WTC11 (cell line): ENCODE data around the gene MXRA8. TPM values are rescaled to one million over a fixed set of nuclear protein-coding genes. Genes with fewer than 3 reads are reported as not detected.

ENCODE experiments used
- ATAC-seq: fragments of 200-7000 bp; cut with Tn5 transposase; 2 replicates; pipeline ENCODE4 v1.10.0; 2021; ENCODE audit warnings: mild to moderate bottlenecking, moderate library complexity
- CTCF ChIA-PET: fragments of 300-600 bp; sonication (Branson Sonifier 250); formaldehyde crosslinking; loops from one replicate; lab custom pipeline; 2021; ENCODE audit warnings: antibody characterized with exemption; lab: Charles Lee
- POLR2A ChIA-PET: fragments of 350-600 bp; sonication (Branson Sonifier 250); formaldehyde crosslinking; loops from one replicate; lab custom pipeline; 2021; ENCODE audit warnings: antibody characterized with exemption; lab: Charles Lee
- DNase-seq: peaks from one replicate; pipeline ENCODE4 v3.0.0; 2021; ENCODE audit warnings: low spot score
- H3K27ac Mint-ChIP-seq: 2 replicates; pipeline ENCODE4 v1.8.0; 2021; ENCODE audit warnings: mixed read lengths
- H3K27me3 Mint-ChIP-seq: 2 replicates; pipeline ENCODE4 v1.8.0; 2021; ENCODE audit warnings: low read depth, mild to moderate bottlenecking, moderate library complexity, mixed read lengths
- H3K36me3 Mint-ChIP-seq: 2 replicates; pipeline ENCODE4 v1.8.0; 2021; ENCODE audit warnings: mixed read lengths
- H3K4me1 Mint-ChIP-seq: 2 replicates; pipeline ENCODE4 v1.8.0; 2022; ENCODE audit warnings: mixed read lengths
- H3K4me3 Mint-ChIP-seq: 2 replicates; pipeline ENCODE4 v1.8.0; 2021; ENCODE audit warnings: mild to moderate bottlenecking, moderate library complexity, mixed read lengths
- H3K9me3 Mint-ChIP-seq: 2 replicates; pipeline ENCODE4 v1.8.0; 2021; ENCODE audit warnings: mixed read lengths
- CREB1 ChIP-seq: sonication (generic); formaldehyde crosslinking; IDR thresholded peaks from 2 replicates; pipeline ENCODE4 v1.8.0; 2023; ENCODE audit warnings: mild to moderate bottlenecking, missing genetic modification reagents
- EMX1 ChIP-seq: fragments of 250-450 bp; sonication (Bioruptor Pico); IDR thresholded peaks from 2 replicates; pipeline ENCODE4 v1.8.0; 2021; ENCODE audit warnings: mild to moderate bottlenecking
- ESRRA ChIP-seq: sonication (generic); formaldehyde crosslinking; IDR thresholded peaks from 2 replicates; pipeline ENCODE4 v1.8.1; 2022; ENCODE audit warnings: mild to moderate bottlenecking, missing genetic modification reagents, borderline replicate concordance
- FOXK1 ChIP-seq: sonication (generic); formaldehyde crosslinking; IDR thresholded peaks from 2 replicates; pipeline ENCODE4 v1.8.0; 2022; ENCODE audit warnings: mild to moderate bottlenecking, moderate library complexity, missing genetic modification reagents
- JUN ChIP-seq: sonication (generic); formaldehyde crosslinking; IDR thresholded peaks from 2 replicates; pipeline ENCODE4 v1.8.0; 2023; ENCODE audit warnings: mild to moderate bottlenecking, missing genetic modification reagents
- MXD4 ChIP-seq: fragments of 250-450 bp; sonication (Bioruptor Pico); IDR thresholded peaks from 2 replicates; pipeline ENCODE4 v1.8.0; 2021; ENCODE audit warnings: mild to moderate bottlenecking, moderate library complexity, borderline replicate concordance
- NR1H2 ChIP-seq: sonication (generic); formaldehyde crosslinking; IDR thresholded peaks from 2 replicates; pipeline ENCODE4 v1.9.0; 2021; ENCODE audit warnings: mild to moderate bottlenecking, moderate library complexity, missing genetic modification reagents
- NR2C2 ChIP-seq: sonication (generic); formaldehyde crosslinking; IDR thresholded peaks from 2 replicates; pipeline ENCODE4 v1.8.0; 2022; ENCODE audit warnings: mild to moderate bottlenecking, missing genetic modification reagents
- OVOL2 ChIP-seq: fragments of 250-450 bp; sonication (Bioruptor Pico); IDR thresholded peaks from 2 replicates; pipeline ENCODE4 v1.9.0; 2021; ENCODE audit warnings: mild to moderate bottlenecking, borderline replicate concordance
- SMAD3 ChIP-seq: sonication (generic); formaldehyde crosslinking; IDR thresholded peaks from 2 replicates; pipeline ENCODE4 v1.8.0; 2022; ENCODE audit warnings: missing genetic modification reagents, mild to moderate bottlenecking, borderline replicate concordance
- TEAD4 ChIP-seq: sonication (generic); formaldehyde crosslinking; IDR thresholded peaks from 2 replicates; pipeline ENCODE4 v1.8.0; 2022; ENCODE audit warnings: mild to moderate bottlenecking, missing genetic modification reagents
- ZNF232 ChIP-seq: sonication (generic); formaldehyde crosslinking; IDR thresholded peaks from 2 replicates; pipeline ENCODE4 v1.8.0; 2022; ENCODE audit warnings: mild to moderate bottlenecking, missing genetic modification reagents
- ZNF416 ChIP-seq: fragments of 250-450 bp; sonication (Bioruptor Pico); IDR thresholded peaks from 2 replicates; pipeline ENCODE4 v1.9.0; 2021; ENCODE audit warnings: mild to moderate bottlenecking, inconsistent platforms
- total RNA-seq: library from RNA; stranded (reverse); gene quantifications from 3 replicates; pipeline ENCODE4 v1.2.3, GENCODE V29; 2021
- TF ChIP-seq, protein P1 (sequence below): fragments of 250-450 bp; sonication (Bioruptor Pico); IDR thresholded peaks from 2 replicates; pipeline ENCODE4 v1.9.0; 2021; ENCODE audit warnings: mild to moderate bottlenecking
- TF ChIP-seq, protein P2 (sequence below): sonication (generic); formaldehyde crosslinking; IDR thresholded peaks from 2 replicates; pipeline ENCODE4 v1.8.1; 2022; ENCODE audit warnings: mild to moderate bottlenecking, missing genetic modification reagents, moderate library complexity, borderline replicate concordance
- TF ChIP-seq, protein P3 (sequence below): fragments of 200-600 bp; IDR thresholded peaks from 2 replicates; pipeline ENCODE4 v1.8.0; 2022; ENCODE audit warnings: antibody characterized with exemption
- TF ChIP-seq, protein P4 (sequence below): sonication (generic); formaldehyde crosslinking; IDR thresholded peaks from 2 replicates; pipeline ENCODE4 v1.8.1; 2023; ENCODE audit warnings: mild to moderate bottlenecking, moderate library complexity, missing genetic modification reagents
- TF ChIP-seq, protein P5 (sequence below): sonication (generic); formaldehyde crosslinking; IDR thresholded peaks from 2 replicates; pipeline ENCODE4 v1.8.0; 2022; ENCODE audit warnings: mild to moderate bottlenecking, missing genetic modification reagents
- TF ChIP-seq, protein P6 (sequence below): sonication (generic); formaldehyde crosslinking; IDR thresholded peaks from 2 replicates; pipeline ENCODE4 v1.8.0; 2023; ENCODE audit warnings: missing genetic modification reagents, mild to moderate bottlenecking, borderline replicate concordance
- TF ChIP-seq, protein P7 (sequence below): sonication (generic); formaldehyde crosslinking; IDR thresholded peaks from 2 replicates; pipeline ENCODE4 v1.8.0; 2022; ENCODE audit warnings: mild to moderate bottlenecking, missing genetic modification reagents

The MXRA8 gene
- total RNA-seq, 1 experiment from 2014 or later, result 6.7 TPM

DNA sequence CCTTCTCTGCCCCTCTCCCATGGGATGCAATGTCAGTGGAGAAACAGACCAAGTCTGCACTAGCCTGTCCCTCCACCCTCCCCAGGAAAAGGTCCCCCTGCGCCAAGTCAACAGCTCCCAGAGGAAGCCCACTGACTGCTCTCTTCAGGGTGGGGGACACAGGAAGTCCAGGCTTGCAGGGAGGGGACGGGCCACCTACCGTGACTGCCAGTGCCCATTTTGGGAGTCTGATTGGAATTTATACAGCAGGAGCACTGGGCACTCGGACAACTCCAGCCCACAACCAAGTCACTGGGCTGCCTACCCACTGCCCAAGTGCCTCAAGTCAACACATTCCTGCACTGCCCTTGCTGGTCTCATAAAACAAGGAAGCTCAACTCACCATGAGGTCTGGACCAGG is 34.7 kb upstream of the MXRA8 start (continued):
- TF ChIP-seq, protein P1, sequence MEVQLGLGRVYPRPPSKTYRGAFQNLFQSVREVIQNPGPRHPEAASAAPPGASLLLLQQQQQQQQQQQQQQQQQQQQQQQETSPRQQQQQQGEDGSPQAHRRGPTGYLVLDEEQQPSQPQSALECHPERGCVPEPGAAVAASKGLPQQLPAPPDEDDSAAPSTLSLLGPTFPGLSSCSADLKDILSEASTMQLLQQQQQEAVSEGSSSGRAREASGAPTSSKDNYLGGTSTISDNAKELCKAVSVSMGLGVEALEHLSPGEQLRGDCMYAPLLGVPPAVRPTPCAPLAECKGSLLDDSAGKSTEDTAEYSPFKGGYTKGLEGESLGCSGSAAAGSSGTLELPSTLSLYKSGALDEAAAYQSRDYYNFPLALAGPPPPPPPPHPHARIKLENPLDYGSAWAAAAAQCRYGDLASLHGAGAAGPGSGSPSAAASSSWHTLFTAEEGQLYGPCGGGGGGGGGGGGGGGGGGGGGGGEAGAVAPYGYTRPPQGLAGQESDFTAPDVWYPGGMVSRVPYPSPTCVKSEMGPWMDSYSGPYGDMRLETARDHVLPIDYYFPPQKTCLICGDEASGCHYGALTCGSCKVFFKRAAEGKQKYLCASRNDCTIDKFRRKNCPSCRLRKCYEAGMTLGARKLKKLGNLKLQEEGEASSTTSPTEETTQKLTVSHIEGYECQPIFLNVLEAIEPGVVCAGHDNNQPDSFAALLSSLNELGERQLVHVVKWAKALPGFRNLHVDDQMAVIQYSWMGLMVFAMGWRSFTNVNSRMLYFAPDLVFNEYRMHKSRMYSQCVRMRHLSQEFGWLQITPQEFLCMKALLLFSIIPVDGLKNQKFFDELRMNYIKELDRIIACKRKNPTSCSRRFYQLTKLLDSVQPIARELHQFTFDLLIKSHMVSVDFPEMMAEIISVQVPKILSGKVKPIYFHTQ (CRISPR knock-in tag), result no peak
- TF ChIP-seq, protein P2, sequence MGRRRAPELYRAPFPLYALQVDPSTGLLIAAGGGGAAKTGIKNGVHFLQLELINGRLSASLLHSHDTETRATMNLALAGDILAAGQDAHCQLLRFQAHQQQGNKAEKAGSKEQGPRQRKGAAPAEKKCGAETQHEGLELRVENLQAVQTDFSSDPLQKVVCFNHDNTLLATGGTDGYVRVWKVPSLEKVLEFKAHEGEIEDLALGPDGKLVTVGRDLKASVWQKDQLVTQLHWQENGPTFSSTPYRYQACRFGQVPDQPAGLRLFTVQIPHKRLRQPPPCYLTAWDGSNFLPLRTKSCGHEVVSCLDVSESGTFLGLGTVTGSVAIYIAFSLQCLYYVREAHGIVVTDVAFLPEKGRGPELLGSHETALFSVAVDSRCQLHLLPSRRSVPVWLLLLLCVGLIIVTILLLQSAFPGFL, result no peak
- TF ChIP-seq, protein P3, sequence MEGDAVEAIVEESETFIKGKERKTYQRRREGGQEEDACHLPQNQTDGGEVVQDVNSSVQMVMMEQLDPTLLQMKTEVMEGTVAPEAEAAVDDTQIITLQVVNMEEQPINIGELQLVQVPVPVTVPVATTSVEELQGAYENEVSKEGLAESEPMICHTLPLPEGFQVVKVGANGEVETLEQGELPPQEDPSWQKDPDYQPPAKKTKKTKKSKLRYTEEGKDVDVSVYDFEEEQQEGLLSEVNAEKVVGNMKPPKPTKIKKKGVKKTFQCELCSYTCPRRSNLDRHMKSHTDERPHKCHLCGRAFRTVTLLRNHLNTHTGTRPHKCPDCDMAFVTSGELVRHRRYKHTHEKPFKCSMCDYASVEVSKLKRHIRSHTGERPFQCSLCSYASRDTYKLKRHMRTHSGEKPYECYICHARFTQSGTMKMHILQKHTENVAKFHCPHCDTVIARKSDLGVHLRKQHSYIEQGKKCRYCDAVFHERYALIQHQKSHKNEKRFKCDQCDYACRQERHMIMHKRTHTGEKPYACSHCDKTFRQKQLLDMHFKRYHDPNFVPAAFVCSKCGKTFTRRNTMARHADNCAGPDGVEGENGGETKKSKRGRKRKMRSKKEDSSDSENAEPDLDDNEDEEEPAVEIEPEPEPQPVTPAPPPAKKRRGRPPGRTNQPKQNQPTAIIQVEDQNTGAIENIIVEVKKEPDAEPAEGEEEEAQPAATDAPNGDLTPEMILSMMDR, result no peak
- TF ChIP-seq, protein P4, sequence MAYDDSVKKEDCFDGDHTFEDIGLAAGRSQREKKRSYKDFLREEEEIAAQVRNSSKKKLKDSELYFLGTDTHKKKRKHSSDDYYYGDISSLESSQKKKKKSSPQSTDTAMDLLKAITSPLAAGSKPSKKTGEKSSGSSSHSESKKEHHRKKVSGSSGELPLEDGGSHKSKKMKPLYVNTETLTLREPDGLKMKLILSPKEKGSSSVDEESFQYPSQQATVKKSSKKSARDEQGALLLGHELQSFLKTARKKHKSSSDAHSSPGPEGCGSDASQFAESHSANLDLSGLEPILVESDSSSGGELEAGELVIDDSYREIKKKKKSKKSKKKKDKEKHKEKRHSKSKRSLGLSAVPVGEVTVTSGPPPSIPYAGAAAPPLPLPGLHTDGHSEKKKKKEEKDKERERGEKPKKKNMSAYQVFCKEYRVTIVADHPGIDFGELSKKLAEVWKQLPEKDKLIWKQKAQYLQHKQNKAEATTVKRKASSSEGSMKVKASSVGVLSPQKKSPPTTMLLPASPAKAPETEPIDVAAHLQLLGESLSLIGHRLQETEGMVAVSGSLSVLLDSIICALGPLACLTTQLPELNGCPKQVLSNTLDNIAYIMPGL, result no peak
- no peak for TF ChIP-seq NR1H2
- TF ChIP-seq, protein P5, sequence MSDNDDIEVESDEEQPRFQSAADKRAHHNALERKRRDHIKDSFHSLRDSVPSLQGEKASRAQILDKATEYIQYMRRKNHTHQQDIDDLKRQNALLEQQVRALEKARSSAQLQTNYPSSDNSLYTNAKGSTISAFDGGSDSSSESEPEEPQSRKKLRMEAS, result no peak
- TF ChIP-seq, all 79 proteins: peak for 0

DNA sequence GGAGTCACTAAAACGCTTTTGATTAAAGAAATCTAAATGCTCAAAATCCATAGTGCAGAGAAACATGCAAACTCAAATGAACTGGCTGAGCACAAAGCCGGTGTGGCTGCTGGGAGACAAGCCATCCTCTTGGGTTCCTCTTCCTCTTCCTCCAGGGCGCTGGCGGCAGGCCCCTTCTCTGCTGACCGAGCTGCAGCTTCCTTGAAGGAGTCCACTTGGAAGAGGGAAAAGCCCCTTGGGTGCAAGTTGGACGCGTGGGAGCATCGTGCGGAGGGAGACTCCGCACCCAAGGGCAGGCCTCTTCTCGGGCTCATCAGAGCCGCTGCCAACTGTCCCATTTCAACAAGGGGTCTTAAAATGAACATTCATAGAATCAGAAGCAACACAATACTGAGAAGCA is 32.9 kb upstream of the MXRA8 start:
- Mint-ChIP-seq H3K4me1 (no peaks in the 10 kb centered on the region), H3K27ac (no peak overlapping the region), H3K27me3 (no peaks in the 10 kb centered on the region), H3K36me3 (peaks cover 93% of the 10 kb centered on the region), H3K4me3 (no peak overlapping the region), H3K9me3 (no peaks in the 10 kb centered on the region)
- no peak for ATAC-seq
- POLR2A ChIA-PET, result no interaction called here
- CTCF ChIA-PET, result no interaction called here
- DNase-seq, result no peak
- TF ChIP-seq FOXK1 (CRISPR knock-in tag), result no peak
- TF ChIP-seq, protein P6, sequence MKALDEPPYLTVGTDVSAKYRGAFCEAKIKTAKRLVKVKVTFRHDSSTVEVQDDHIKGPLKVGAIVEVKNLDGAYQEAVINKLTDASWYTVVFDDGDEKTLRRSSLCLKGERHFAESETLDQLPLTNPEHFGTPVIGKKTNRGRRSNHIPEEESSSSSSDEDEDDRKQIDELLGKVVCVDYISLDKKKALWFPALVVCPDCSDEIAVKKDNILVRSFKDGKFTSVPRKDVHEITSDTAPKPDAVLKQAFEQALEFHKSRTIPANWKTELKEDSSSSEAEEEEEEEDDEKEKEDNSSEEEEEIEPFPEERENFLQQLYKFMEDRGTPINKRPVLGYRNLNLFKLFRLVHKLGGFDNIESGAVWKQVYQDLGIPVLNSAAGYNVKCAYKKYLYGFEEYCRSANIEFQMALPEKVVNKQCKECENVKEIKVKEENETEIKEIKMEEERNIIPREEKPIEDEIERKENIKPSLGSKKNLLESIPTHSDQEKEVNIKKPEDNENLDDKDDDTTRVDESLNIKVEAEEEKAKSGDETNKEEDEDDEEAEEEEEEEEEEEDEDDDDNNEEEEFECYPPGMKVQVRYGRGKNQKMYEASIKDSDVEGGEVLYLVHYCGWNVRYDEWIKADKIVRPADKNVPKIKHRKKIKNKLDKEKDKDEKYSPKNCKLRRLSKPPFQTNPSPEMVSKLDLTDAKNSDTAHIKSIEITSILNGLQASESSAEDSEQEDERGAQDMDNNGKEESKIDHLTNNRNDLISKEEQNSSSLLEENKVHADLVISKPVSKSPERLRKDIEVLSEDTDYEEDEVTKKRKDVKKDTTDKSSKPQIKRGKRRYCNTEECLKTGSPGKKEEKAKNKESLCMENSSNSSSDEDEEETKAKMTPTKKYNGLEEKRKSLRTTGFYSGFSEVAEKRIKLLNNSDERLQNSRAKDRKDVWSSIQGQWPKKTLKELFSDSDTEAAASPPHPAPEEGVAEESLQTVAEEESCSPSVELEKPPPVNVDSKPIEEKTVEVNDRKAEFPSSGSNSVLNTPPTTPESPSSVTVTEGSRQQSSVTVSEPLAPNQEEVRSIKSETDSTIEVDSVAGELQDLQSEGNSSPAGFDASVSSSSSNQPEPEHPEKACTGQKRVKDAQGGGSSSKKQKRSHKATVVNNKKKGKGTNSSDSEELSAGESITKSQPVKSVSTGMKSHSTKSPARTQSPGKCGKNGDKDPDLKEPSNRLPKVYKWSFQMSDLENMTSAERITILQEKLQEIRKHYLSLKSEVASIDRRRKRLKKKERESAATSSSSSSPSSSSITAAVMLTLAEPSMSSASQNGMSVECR (CRISPR knock-in tag), result no peak
- TF ChIP-seq ESRRA (CRISPR knock-in tag), result no peak
- TF ChIP-seq NR2C2 (CRISPR knock-in tag), result no peak
- TF ChIP-seq, protein P7, sequence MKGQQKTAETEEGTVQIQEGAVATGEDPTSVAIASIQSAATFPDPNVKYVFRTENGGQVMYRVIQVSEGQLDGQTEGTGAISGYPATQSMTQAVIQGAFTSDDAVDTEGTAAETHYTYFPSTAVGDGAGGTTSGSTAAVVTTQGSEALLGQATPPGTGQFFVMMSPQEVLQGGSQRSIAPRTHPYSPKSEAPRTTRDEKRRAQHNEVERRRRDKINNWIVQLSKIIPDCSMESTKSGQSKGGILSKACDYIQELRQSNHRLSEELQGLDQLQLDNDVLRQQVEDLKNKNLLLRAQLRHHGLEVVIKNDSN, result no peak
- no peak for TF ChIP-seq SMAD3
- no peak for TF ChIP-seq ZNF416 (CRISPR knock-in tag)
- TF ChIP-seq, protein P2, result no peak
- no peak for TF ChIP-seq MXD4
- TF ChIP-seq, protein P1 (CRISPR knock-in tag), result no peak
- no peak for TF ChIP-seq CREB1 (CRISPR knock-in tag)
- TF ChIP-seq OVOL2 (CRISPR knock-in tag), result no peak
- TF ChIP-seq ZNF232, result no peak
- TF ChIP-seq EMX1 (CRISPR knock-in tag), result no peak
- TF ChIP-seq TEAD4, result no peak
- no peak for TF ChIP-seq JUN (CRISPR knock-in tag)
